Right cardiac atrium (tissue), 5 donors: ENCODE measurements around the gene RGS8. TPM values are rescaled to one million over a fixed set of nuclear protein-coding genes. Genes with fewer than 3 reads are reported as not detected.

Source experiments
- ATAC-seq, 2 donors: fragments of 200-7000 bp; cut with Tn5 transposase; one replicate each; pipeline versions ENCODE4 v1.8.0 to v1.9.1; 2020; ENCODE audit warnings: moderate library complexity in 2 of 2, mild to moderate bottlenecking in 1 of 2
- DNase-seq, 3 donors: peaks; one replicate each; pipeline ENCODE4 v3.0.0-alpha.2; 2020
- H3K27ac ChIP-seq: one replicate; pipeline ENCODE4 v1.5.1; 2013; ENCODE audit warnings: mild to moderate bottlenecking, low read length, control low read depth, moderate library complexity
- H3K27me3 ChIP-seq: one replicate; pipeline ENCODE4 v1.6.1; 2013; ENCODE audit not compliant: control insufficient read depth, insufficient read depth
- H3K4me1 ChIP-seq: one replicate; pipeline ENCODE4 v1.6.1; 2013; ENCODE audit warnings: low read length; ENCODE audit not compliant: control insufficient read depth, insufficient read depth
- H3K4me3 ChIP-seq: one replicate; pipeline ENCODE4 v1.5.1; 2013; ENCODE audit warnings: low read length, control low read depth
- H3K9me3 ChIP-seq: one replicate; pipeline ENCODE4 v1.6.1; 2013; ENCODE audit warnings: low read length; ENCODE audit not compliant: control insufficient read depth
- WGBS: extraction: QIAGEN DNeasy Blood & Tissue Kit; methylation state at CpG from one replicate; pipeline ENCODE4 v1.1.7; 2013; 5-methylcytosine and 5-hydroxymethylcytosine counted together
- intact Hi-C, 4 donors: fragments of 100-400 bp; cut with DNase I; formaldehyde crosslinking; loops; one replicate each; pipeline versions ENCODE4 v1.11.0 to v1.14.0; 2022 to 2023
- polyA plus RNA-seq: library from polyadenylated mRNA; stranded (reverse); fragments of 200-250 nt; gene quantifications from one replicate; pipeline ENCODE4 v1.2.3, GENCODE V29; 2013
- total RNA-seq, 4 donors: library from RNA; stranded (reverse); fragmentation: NEBNext Ultra II Directional; extraction: Animal tissue kit (Norgen Biotek cat#: 25700); gene quantifications; one replicate each; pipeline ENCODE4 v1.2.1, GENCODE V29; 2021
- donor health status: healthy with polysubstance abuse.
- donor health status: DM: no; HTN: yes; CAD: no.
- donor health status: DM: no; HTN: no; CAD: no.
- donor health status: DM: no; HTN: yes; CAD: no; lungs with severe emphysema.
- donor health status: DM: yes; HTN: yes; CAD: no.

The RGS8 gene
- total and polyA plus RNA-seq, 5 donors, result 0.02 to 0.33 TPM; not detected in 3

DNA sequence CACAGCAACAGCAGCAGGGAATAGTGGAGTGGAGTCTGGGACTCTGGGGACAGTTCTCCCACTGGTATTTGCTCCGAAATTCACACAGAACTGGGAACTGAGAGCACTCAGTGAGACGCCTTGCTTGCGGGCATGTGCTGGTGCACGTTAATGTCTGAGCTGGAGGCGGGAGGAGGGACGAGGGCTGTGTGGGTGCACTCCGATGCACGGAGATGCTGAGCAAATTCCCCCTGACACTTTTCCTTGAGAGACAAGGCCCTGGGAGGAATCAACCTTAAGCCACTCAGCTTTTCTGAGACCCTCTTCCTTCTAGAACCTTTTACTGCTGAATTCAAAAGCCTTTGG lies 2.8 kb downstream of the RGS8 start:
- no peak for DNase-seq

GRCh38 chr1:182680901-182681567 lies 3.4 kb downstream of the RGS8 start:
- H3K4me1 ChIP-seq, result peaks cover 8% of the 10 kb centered on the region
- no peaks in the 10 kb centered on the region for H3K9me3 ChIP-seq
- H3K27me3 ChIP-seq, result no peaks in the 10 kb centered on the region
- ATAC-seq (no peak), DNase-seq (no peak)
- intact Hi-C loops, result no loop called here
- 92% methylated on average over 4 of the region's 4 CpGs for WGBS
- H3K4me3 ChIP-seq, result no peak overlapping the region
- H3K27ac ChIP-seq, result no peak overlapping the region

More for the DNA sequence above, 2.8 kb downstream of the RGS8 start:
- Histone ChIP-seq H3K27me3 (no peaks in the 10 kb centered on the region), H3K27ac (no peak overlapping the region), H3K4me1 (peaks cover 8% of the 10 kb centered on the region), H3K9me3 (no peaks in the 10 kb centered on the region), H3K4me3 (no peak overlapping the region)
- WGBS, result 86% methylated on average over 8 of the region's 8 CpGs
- intact Hi-C loops, result no loop called here
- ATAC-seq, result no peak

- intact Hi-C loops, result no loop called here
- Histone ChIP-seq H3K27me3 (no peaks in the 10 kb centered on the region), H3K4me3 (no peak overlapping the region), H3K4me1 (peaks cover 8% of the 10 kb centered on the region), H3K9me3 (no peaks in the 10 kb centered on the region), H3K27ac (no peak overlapping the region)
- no peak for ATAC-seq
- 90% methylated on average over 4 of the region's 4 CpGs for WGBS
- DNase-seq, result no peak
Measured at GRCh38 chr1:182680408-182680807, 4.0 kb downstream of the RGS8 start.

DNA sequence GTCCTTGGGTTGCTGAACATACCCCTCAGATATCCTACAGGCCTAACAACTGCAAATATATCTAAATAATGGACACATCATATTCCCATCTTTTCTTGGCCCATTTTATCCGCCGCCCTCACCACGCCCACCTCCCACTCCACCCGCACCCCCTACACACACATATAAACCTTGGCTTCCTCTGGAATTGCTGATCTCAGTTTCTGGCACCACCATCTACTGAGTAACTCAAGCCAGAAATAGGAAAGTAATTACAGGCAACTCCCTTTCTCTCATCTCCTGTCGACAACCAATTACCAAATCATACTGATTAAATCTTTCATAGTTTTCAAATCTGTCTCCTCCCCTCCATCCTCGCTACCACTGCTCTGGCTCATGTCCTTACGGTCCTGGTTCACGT lies 4.7 kb downstream of the RGS8 start:
- peak in 1 of 3 donors; percentile 18 for DNase-seq
- peaks cover 12% of the 10 kb centered on the region for H3K4me1 ChIP-seq
- intact Hi-C loops, result loop anchor here in 1 of 4 donors (10.0 kb wide), 1 partner anchor 355 kb away; no protein-coding TSS in a partner anchor
- no peak overlapping the region for H3K27ac ChIP-seq
- no peaks in the 10 kb centered on the region for H3K9me3 ChIP-seq
- peak; percentile 38 to 69 for ATAC-seq
- no peaks in the 10 kb centered on the region for H3K27me3 ChIP-seq
- no peak overlapping the region for H3K4me3 ChIP-seq
- 49% methylated on average over 8 of the region's 8 CpGs for WGBS

- 70% methylated on average over 5 of the region's 5 CpGs for WGBS
- H3K27ac ChIP-seq, result no peak overlapping the region
- intact Hi-C loops, result loop anchor here in 1 of 4 donors (10.0 kb wide), 1 partner anchor 353 kb away; no protein-coding TSS in a partner anchor
Measured at GRCh38 chr1:182677397-182678098, 6.8 kb downstream of the RGS8 start.

GRCh38 chr1:182676274-182676673 lies 8.1 kb downstream of the RGS8 start:
- 41% methylated on average over 4 of the region's 4 CpGs for WGBS
- ATAC-seq (peak in 1 of 2 donors; percentile 53), DNase-seq (no peak)
- intact Hi-C loops, result loop anchor here in 1 of 4 donors (10.0 kb wide), 1 partner anchor 351 kb away; no protein-coding TSS in a partner anchor
- Histone ChIP-seq H3K9me3 (no peaks in the 10 kb centered on the region), H3K4me1 (peaks cover 14% of the 10 kb centered on the region), H3K27ac (no peak overlapping the region), H3K4me3 (no peak overlapping the region), H3K27me3 (no peaks in the 10 kb centered on the region)

More at GRCh38 chr1:182677397-182678098, 6.8 kb downstream of the RGS8 start:
- DNase-seq (no peak), ATAC-seq (no peak)
- no peak overlapping the region for H3K4me3 ChIP-seq
- H3K4me1 ChIP-seq, result peaks cover 14% of the 10 kb centered on the region
- no peaks in the 10 kb centered on the region for H3K9me3 ChIP-seq
- H3K27me3 ChIP-seq, result no peaks in the 10 kb centered on the region

- peak; percentile 52 to 77 (median 71) for DNase-seq
- 36% methylated on average over 8 of the region's 8 CpGs for WGBS
Measured at GRCh38 chr1:182674346-182675246, 9.8 kb downstream of the RGS8 start.

GRCh38 chr1:182672487-182672836 lies 11.9 kb downstream of the RGS8 start:
- WGBS, result 71% methylated on average over 1 of the region's 1 CpG
- Histone ChIP-seq H3K27me3 (no peaks in the 10 kb centered on the region), H3K4me3 (no peak overlapping the region), H3K9me3 (no peaks in the 10 kb centered on the region), H3K4me1 (peaks cover 6% of the 10 kb centered on the region), H3K27ac (no peak overlapping the region)
- intact Hi-C loops, result loop anchor here in 1 of 4 donors (10.0 kb wide), 1 partner anchor 348 kb away; no protein-coding TSS in a partner anchor
- no peak for ATAC-seq
- no peak for DNase-seq

More at GRCh38 chr1:182674346-182675246, 9.8 kb downstream of the RGS8 start:
- intact Hi-C loops, result loop anchor here in 1 of 4 donors (10.0 kb wide), 1 partner anchor 350 kb away; no protein-coding TSS in a partner anchor
- no peaks in the 10 kb centered on the region for H3K27me3 ChIP-seq
- H3K9me3 ChIP-seq, result no peaks in the 10 kb centered on the region
- H3K4me3 ChIP-seq, result no peak overlapping the region
- H3K4me1 ChIP-seq, result peaks cover 8% of the 10 kb centered on the region
- ATAC-seq, result peak; percentile 72 to 84
- H3K27ac ChIP-seq, result peak overlapping the region; percentile 23

DNA sequence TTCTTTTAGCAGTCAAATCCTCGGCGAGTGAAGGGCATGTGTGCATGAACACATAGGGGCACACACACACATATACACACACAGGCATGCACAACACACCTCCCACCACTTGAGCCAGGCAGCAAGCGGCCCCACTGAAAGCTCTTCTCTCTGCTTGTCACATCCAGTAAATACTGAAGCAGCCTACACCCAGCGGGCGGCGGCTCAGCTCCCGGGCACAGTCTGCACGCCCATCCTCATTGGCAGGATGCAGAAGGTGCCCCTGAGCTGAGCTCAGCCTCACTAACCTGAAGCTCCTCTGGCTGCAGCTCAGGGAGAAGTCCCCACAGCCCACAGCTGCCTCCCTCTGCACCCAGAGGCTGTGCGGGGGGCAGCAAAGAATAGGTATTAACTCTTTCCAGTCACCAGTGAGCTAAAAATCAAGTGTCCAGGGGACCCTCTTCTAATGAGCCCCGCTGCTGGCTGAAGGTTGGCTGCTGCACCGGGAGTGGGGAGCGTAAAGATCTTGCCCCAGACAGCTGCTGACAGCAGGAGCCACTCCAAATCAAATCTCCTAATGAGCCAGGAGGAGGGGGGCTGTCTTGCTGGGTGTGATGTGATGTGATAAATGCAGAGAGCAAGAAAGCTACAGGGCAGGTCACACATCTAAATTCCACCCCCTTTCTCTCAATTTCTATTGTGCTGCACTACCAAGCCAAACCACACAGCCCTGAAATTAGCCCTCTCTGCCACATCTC lies 12.5 kb downstream of the RGS8 start:
- ATAC-seq, result peak; percentile 15 to 22
- 48% methylated on average over 12 of the region's 12 CpGs for WGBS
- peaks cover 6% of the 10 kb centered on the region for H3K4me1 ChIP-seq
- intact Hi-C loops, result loop anchor here in 1 of 4 donors (10.0 kb wide), 1 partner anchor 347 kb away; no protein-coding TSS in a partner anchor
- DNase-seq, result no peak
- H3K4me3 ChIP-seq, result no peak overlapping the region
- no peaks in the 10 kb centered on the region for H3K9me3 ChIP-seq
- H3K27ac ChIP-seq, result no peak overlapping the region
- H3K27me3 ChIP-seq, result no peaks in the 10 kb centered on the region
